Measurements from ENCODE around the gene USP17L26. TPM values are rescaled to one million over a fixed set of nuclear protein-coding genes. Genes with fewer than 3 reads are reported as not detected.
"Not testable (repeated sequence)": the region's sequence is repeated elsewhere in the genome, so short reads cannot be mapped to it uniquely, and the experiment has no call there.

Gene USP17L26, protein sequence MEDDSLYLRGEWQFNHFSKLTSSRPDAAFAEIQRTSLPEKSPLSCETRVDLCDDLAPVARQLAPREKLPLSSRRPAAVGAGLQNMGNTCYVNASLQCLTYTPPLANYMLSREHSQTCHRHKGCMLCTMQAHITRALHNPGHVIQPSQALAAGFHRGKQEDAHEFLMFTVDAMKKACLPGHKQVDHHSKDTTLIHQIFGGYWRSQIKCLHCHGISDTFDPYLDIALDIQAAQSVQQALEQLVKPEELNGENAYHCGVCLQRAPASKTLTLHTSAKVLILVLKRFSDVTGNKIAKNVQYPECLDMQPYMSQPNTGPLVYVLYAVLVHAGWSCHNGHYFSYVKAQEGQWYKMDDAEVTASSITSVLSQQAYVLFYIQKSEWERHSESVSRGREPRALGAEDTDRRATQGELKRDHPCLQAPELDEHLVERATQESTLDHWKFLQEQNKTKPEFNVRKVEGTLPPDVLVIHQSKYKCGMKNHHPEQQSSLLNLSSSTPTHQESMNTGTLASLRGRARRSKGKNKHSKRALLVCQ
- total RNA-seq, result not detected

DNA sequence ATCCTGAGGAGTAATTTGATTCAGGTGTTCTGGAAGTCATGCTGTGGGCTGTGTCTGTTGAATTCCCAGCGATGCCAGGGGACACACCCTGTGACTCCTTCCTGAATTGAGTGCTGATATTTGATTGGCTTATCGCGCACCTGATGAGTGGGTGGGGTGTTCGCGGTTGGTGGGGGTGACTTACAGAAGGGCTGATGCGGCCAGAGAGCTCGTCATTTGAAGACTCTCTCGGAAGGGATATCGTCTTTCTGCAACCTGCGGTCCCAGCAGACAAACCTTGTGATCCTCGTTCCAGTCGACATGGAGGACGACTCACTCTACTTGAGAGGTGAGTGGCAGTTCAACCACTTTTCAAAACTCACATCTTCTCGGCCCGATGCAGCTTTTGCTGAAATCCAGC is at the start of gene USP17L26:
Gene USP17L26 (plus strand): TSS at position 301 of the 400 bp plus-strand sequence. CDS start 0 bp downstream, at position 301.
- TF ChIP-seq, protein P1, sequence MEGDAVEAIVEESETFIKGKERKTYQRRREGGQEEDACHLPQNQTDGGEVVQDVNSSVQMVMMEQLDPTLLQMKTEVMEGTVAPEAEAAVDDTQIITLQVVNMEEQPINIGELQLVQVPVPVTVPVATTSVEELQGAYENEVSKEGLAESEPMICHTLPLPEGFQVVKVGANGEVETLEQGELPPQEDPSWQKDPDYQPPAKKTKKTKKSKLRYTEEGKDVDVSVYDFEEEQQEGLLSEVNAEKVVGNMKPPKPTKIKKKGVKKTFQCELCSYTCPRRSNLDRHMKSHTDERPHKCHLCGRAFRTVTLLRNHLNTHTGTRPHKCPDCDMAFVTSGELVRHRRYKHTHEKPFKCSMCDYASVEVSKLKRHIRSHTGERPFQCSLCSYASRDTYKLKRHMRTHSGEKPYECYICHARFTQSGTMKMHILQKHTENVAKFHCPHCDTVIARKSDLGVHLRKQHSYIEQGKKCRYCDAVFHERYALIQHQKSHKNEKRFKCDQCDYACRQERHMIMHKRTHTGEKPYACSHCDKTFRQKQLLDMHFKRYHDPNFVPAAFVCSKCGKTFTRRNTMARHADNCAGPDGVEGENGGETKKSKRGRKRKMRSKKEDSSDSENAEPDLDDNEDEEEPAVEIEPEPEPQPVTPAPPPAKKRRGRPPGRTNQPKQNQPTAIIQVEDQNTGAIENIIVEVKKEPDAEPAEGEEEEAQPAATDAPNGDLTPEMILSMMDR (IDR thresholded peaks at IDR 0.05; ENCODE audit: low read depth), result not testable (repeated sequence)

DNA sequence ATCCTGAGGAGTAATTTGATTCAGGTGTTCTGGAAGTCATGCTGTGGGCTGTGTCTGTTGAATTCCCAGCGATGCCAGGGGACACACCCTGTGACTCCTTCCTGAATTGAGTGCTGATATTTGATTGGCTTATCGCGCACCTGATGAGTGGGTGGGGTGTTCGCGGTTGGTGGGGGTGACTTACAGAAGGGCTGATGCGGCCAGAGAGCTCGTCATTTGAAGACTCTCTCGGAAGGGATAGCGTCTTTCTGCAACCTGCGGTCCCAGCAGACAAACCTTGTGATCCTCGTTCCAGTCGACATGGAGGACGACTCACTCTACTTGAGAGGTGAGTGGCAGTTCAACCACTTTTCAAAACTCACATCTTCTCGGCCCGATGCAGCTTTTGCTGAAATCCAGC is 9.6 kb upstream of the USP17L26 start, which contains the start of gene USP17L24:
Gene USP17L24 (plus strand): TSS at position 301 of the 400 bp plus-strand sequence. CDS start 0 bp downstream, at position 301.
- TF ChIP-seq, protein P1 (IDR thresholded peaks at IDR 0.05; ENCODE audit: low read depth), result not testable (repeated sequence)

DNA sequence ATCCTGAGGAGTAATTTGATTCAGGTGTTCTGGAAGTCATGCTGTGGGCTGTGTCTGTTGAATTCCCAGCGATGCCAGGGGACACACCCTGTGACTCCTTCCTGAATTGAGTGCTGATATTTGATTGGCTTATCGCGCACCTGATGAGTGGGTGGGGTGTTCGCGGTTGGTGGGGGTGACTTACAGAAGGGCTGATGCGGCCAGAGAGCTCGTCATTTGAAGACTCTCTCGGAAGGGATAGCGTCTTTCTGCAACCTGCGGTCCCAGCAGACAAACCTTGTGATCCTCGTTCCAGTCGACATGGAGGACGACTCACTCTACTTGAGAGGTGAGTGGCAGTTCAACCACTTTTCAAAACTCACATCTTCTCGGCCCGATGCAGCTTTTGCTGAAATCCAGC is 4.8 kb upstream of the USP17L26 start, which contains the start of gene USP17L25:
Gene USP17L25 (plus strand): TSS at position 301 of the 400 bp plus-strand sequence. CDS start 0 bp downstream, at position 301.
- TF ChIP-seq, protein P1 (IDR thresholded peaks at IDR 0.05; ENCODE audit: low read depth), result not testable (repeated sequence)

DNA sequence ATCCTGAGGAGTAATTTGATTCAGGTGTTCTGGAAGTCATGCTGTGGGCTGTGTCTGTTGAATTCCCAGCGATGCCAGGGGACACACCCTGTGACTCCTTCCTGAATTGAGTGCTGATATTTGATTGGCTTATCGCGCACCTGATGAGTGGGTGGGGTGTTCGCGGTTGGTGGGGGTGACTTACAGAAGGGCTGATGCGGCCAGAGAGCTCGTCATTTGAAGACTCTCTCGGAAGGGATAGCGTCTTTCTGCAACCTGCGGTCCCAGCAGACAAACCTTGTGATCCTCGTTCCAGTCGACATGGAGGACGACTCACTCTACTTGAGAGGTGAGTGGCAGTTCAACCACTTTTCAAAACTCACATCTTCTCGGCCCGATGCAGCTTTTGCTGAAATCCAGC is 4.6 kb downstream of the USP17L26 start, which contains the start of gene USP17L5:
Gene USP17L5 (plus strand): TSS at position 301 of the 400 bp plus-strand sequence. CDS start 0 bp downstream, at position 301.
- TF ChIP-seq, protein P1 (IDR thresholded peaks at IDR 0.05; ENCODE audit: low read depth), result not testable (repeated sequence)

DNA sequence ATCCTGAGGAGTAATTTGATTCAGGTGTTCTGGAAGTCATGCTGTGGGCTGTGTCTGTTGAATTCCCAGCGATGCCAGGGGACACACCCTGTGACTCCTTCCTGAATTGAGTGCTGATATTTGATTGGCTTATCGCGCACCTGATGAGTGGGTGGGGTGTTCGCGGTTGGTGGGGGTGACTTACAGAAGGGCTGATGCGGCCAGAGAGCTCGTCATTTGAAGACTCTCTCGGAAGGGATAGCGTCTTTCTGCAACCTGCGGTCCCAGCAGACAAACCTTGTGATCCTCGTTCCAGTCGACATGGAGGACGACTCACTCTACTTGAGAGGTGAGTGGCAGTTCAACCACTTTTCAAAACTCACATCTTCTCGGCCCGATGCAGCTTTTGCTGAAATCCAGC is 9.4 kb downstream of the USP17L26 start, which contains the start of gene USP17L27:
Gene USP17L27 (plus strand): TSS at position 301 of the 400 bp plus-strand sequence. CDS start 0 bp downstream, at position 301.
- TF ChIP-seq, protein P1 (IDR thresholded peaks at IDR 0.05; ENCODE audit: low read depth), result not testable (repeated sequence)

DNA sequence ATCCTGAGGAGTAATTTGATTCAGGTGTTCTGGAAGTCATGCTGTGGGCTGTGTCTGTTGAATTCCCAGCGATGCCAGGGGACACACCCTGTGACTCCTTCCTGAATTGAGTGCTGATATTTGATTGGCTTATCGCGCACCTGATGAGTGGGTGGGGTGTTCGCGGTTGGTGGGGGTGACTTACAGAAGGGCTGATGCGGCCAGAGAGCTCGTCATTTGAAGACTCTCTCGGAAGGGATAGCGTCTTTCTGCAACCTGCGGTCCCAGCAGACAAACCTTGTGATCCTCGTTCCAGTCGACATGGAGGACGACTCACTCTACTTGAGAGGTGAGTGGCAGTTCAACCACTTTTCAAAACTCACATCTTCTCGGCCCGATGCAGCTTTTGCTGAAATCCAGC is 14.1 kb downstream of the USP17L26 start, which contains the start of gene USP17L28:
Gene USP17L28 (plus strand): TSS at position 301 of the 400 bp plus-strand sequence. CDS start 0 bp downstream, at position 301.
- TF ChIP-seq, protein P1 (IDR thresholded peaks at IDR 0.05; ENCODE audit: low read depth), result not testable (repeated sequence)

DNA sequence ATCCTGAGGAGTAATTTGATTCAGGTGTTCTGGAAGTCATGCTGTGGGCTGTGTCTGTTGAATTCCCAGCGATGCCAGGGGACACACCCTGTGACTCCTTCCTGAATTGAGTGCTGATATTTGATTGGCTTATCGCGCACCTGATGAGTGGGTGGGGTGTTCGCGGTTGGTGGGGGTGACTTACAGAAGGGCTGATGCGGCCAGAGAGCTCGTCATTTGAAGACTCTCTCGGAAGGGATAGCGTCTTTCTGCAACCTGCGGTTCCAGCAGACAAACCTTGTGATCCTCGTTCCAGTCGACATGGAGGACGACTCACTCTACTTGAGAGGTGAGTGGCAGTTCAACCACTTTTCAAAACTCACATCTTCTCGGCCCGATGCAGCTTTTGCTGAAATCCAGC is 18.9 kb downstream of the USP17L26 start, which contains the start of gene USP17L29:
Gene USP17L29 (plus strand): TSS at position 301 of the 400 bp plus-strand sequence. CDS start 0 bp downstream, at position 301.
- TF ChIP-seq, protein P1 (IDR thresholded peaks at IDR 0.05; ENCODE audit: low read depth), result not testable (repeated sequence)
